Keratinocyte (primary cell): ENCODE measurements around the gene COLGALT1.

ENCODE experiments used
- CTCF ChIP-seq, 3 experiments: IDR thresholded peaks in 1 of 3; conservative IDR thresholded peaks in 1 of 3; optimal IDR thresholded peaks in 1 of 3; 2 replicates in 2 of 3; 3 replicates in 1 of 3; pipeline versions ENCODE3 to v1.5.1; 2011; ENCODE audit warnings: low read length in 3 of 3, mild to moderate bottlenecking in 3 of 3, moderate library complexity in 2 of 3, control low read depth in 1 of 3, inconsistent platforms in 1 of 3; ENCODE audit not compliant: insufficient read depth in 2 of 3; ENCODE audit errors: extremely low read depth in 1 of 3
- EZH2 ChIP-seq: IDR thresholded peaks from one replicate; pipeline ENCODE4 v1.6.1; 2012; ENCODE audit warnings: inconsistent platforms, mild to moderate bottlenecking, low read length, moderate library complexity

GRCh38 chr19:17611462-17612244, 56.2 kb downstream of the COLGALT1 start:
- no peak for TF ChIP-seq CTCF (optimal IDR thresholded peaks at IDR 0.05 in 1 of 3, IDR thresholded peaks at IDR 0.05 in 1 of 3, conservative IDR thresholded peaks at IDR 0.05 in 1 of 3; ENCODE audit: extremely low read depth in 1 of 3, insufficient read depth in 2 of 3, low read length in 3 of 3)
- no peak for TF ChIP-seq EZH2
